ENCODE data around the gene STAU1. TPM values are rescaled to one million over a fixed set of nuclear protein-coding genes. Genes with fewer than 3 reads are reported as not detected.
A peak's percentile ranks its signal among the peaks of the same experiment; 100 is the strongest.
"Not testable (repeated sequence)": the region's sequence is repeated elsewhere in the genome, so short reads cannot be mapped to it uniquely, and the experiment has no call there.

STAU1 gene
- total RNA-seq, 1 experiment from 2014 or later: 45.7 TPM

- Histone ChIP-seq H3K36me3 (peaks cover 69% of the 10 kb centered on the region), H3K4me3 (no peak overlapping the region), H3K4me1 (replicated peaks) (no peaks in the 10 kb centered on the region), H3K27me3 (replicated peaks) (no peaks in the 10 kb centered on the region), H3K27ac (no peak overlapping the region), H3K9me3 (replicated peaks) (no peaks in the 10 kb centered on the region)
- no peak for DNase-seq (ENCODE audit: low read depth in 1 of 2, low spot score in 2 of 2)
Observed at GRCh38 chr20:49146442-49147225, 41.5 kb downstream of the STAU1 start.

GRCh38 chr20:49140834-49141233 lies 47.3 kb downstream of the STAU1 start:
- Histone ChIP-seq H3K36me3 (peaks cover 24% of the 10 kb centered on the region), H3K27ac (no peak overlapping the region), H3K4me3 (no peak overlapping the region), H3K4me1 (replicated peaks) (no peaks in the 10 kb centered on the region), H3K27me3 (replicated peaks) (no peaks in the 10 kb centered on the region), H3K9me3 (replicated peaks) (no peaks in the 10 kb centered on the region)
- no peak for DNase-seq (ENCODE audit: low read depth in 1 of 2, low spot score in 2 of 2)

GRCh38 chr20:49140411-49140810 lies 47.7 kb downstream of the STAU1 start:
- Histone ChIP-seq H3K36me3 (peaks cover 28% of the 10 kb centered on the region), H3K27ac (no peak overlapping the region), H3K4me3 (no peak overlapping the region), H3K27me3 (replicated peaks) (no peaks in the 10 kb centered on the region), H3K9me3 (replicated peaks) (no peaks in the 10 kb centered on the region), H3K4me1 (replicated peaks) (no peaks in the 10 kb centered on the region)
- no peak for DNase-seq (ENCODE audit: low read depth in 1 of 2, low spot score in 2 of 2)

GRCh38 chr20:49138431-49138830 lies 49.7 kb downstream of the STAU1 start:
- H3K27ac ChIP-seq: no peak overlapping the region
- no peaks in the 10 kb centered on the region for H3K9me3 ChIP-seq (replicated peaks)
- no peaks in the 10 kb centered on the region for H3K4me1 ChIP-seq (replicated peaks)
- H3K4me3 ChIP-seq: no peak overlapping the region
- H3K27me3 ChIP-seq (replicated peaks): no peaks in the 10 kb centered on the region
- H3K36me3 ChIP-seq: peaks cover 18% of the 10 kb centered on the region
- DNase-seq (ENCODE audit: low read depth in 1 of 2, low spot score in 2 of 2): no peak

GRCh38 chr20:49136817-49137571 lies 51.1 kb downstream of the STAU1 start:
- Histone ChIP-seq H3K4me3 (no peak overlapping the region), H3K27ac (no peak overlapping the region), H3K4me1 (replicated peaks) (no peaks in the 10 kb centered on the region), H3K27me3 (replicated peaks) (no peaks in the 10 kb centered on the region), H3K36me3 (peaks cover 17% of the 10 kb centered on the region), H3K9me3 (replicated peaks) (no peaks in the 10 kb centered on the region)
- no peak for DNase-seq (ENCODE audit: low read depth in 1 of 2, low spot score in 2 of 2)

GRCh38 chr20:49134797-49135196 lies 53.3 kb downstream of the STAU1 start:
- not testable (repeated sequence) for H3K9me3 ChIP-seq (replicated peaks); H3K27me3 ChIP-seq (replicated peaks); H3K4me3 ChIP-seq; DNase-seq (ENCODE audit: low read depth in 1 of 2, low spot score in 2 of 2); H3K4me1 ChIP-seq (replicated peaks); H3K27ac ChIP-seq
- H3K36me3 ChIP-seq: peaks cover 20% of the 10 kb centered on the region

- peaks cover 20% of the 10 kb centered on the region for H3K36me3 ChIP-seq
Observed at GRCh38 chr20:49133571-49133970, 54.6 kb downstream of the STAU1 start.

GRCh38 chr20:49132995-49133478 lies 55.1 kb downstream of the STAU1 start:
- DNase-seq (ENCODE audit: low read depth in 1 of 2, low spot score in 2 of 2): peak in 1 of 2 experiments; percentile 48
- Histone ChIP-seq H3K9me3 (replicated peaks) (no peaks in the 10 kb centered on the region), H3K4me3 (no peak overlapping the region), H3K36me3 (peaks cover 23% of the 10 kb centered on the region), H3K27ac (no peak overlapping the region), H3K27me3 (replicated peaks) (no peaks in the 10 kb centered on the region), H3K4me1 (replicated peaks) (no peaks in the 10 kb centered on the region)

More at GRCh38 chr20:49133571-49133970, 54.6 kb downstream of the STAU1 start:
- H3K4me1 ChIP-seq (replicated peaks): no peaks in the 10 kb centered on the region
- no peak overlapping the region for H3K27ac ChIP-seq
- no peak for DNase-seq (ENCODE audit: low read depth in 1 of 2, low spot score in 2 of 2)
- H3K9me3 ChIP-seq (replicated peaks): no peaks in the 10 kb centered on the region
- no peaks in the 10 kb centered on the region for H3K27me3 ChIP-seq (replicated peaks)
- no peak overlapping the region for H3K4me3 ChIP-seq

- Histone ChIP-seq H3K4me3 (no peak overlapping the region), H3K9me3 (replicated peaks) (no peaks in the 10 kb centered on the region), H3K4me1 (replicated peaks) (no peaks in the 10 kb centered on the region), H3K27ac (no peak overlapping the region), H3K27me3 (replicated peaks) (no peaks in the 10 kb centered on the region), H3K36me3 (peaks cover 52% of the 10 kb centered on the region)
- no peak for DNase-seq (ENCODE audit: low read depth in 1 of 2, low spot score in 2 of 2)
Observed at GRCh38 chr20:49123982-49124381, 64.2 kb downstream of the STAU1 start.

- no peaks in the 10 kb centered on the region for H3K9me3 ChIP-seq (replicated peaks)
- no peak for DNase-seq (ENCODE audit: low read depth in 1 of 2, low spot score in 2 of 2)
- no peaks in the 10 kb centered on the region for H3K27me3 ChIP-seq (replicated peaks)
- H3K4me3 ChIP-seq: no peak overlapping the region
- H3K27ac ChIP-seq: no peak overlapping the region
- peaks cover 58% of the 10 kb centered on the region for H3K36me3 ChIP-seq
- no peaks in the 10 kb centered on the region for H3K4me1 ChIP-seq (replicated peaks)
Observed at GRCh38 chr20:49122920-49123319, 65.2 kb downstream of the STAU1 start.

- H3K36me3 ChIP-seq: peaks cover 83% of the 10 kb centered on the region
- H3K9me3 ChIP-seq (replicated peaks): no peaks in the 10 kb centered on the region
- DNase-seq (ENCODE audit: low read depth in 1 of 2, low spot score in 2 of 2): no peak
- H3K4me3 ChIP-seq: no peak overlapping the region
- H3K27me3 ChIP-seq (replicated peaks): no peaks in the 10 kb centered on the region
- H3K27ac ChIP-seq: no peak overlapping the region
- no peaks in the 10 kb centered on the region for H3K4me1 ChIP-seq (replicated peaks)
Observed at GRCh38 chr20:49119988-49120387, 68.1 kb downstream of the STAU1 start.

GRCh38 chr20:49118307-49118706 lies 69.8 kb downstream of the STAU1 start:
- Histone ChIP-seq H3K4me3 (no peak overlapping the region), H3K27me3 (replicated peaks) (no peaks in the 10 kb centered on the region), H3K36me3 (peaks cover 83% of the 10 kb centered on the region), H3K9me3 (replicated peaks) (no peaks in the 10 kb centered on the region), H3K27ac (no peak overlapping the region), H3K4me1 (replicated peaks) (no peaks in the 10 kb centered on the region)
- DNase-seq (ENCODE audit: low read depth in 1 of 2, low spot score in 2 of 2): no peak

- DNase-seq (ENCODE audit: low read depth in 1 of 2, low spot score in 2 of 2): no peak
- Histone ChIP-seq H3K9me3 (replicated peaks) (no peaks in the 10 kb centered on the region), H3K4me3 (no peak overlapping the region), H3K27ac (no peak overlapping the region), H3K27me3 (replicated peaks) (no peaks in the 10 kb centered on the region), H3K36me3 (peaks cover 68% of the 10 kb centered on the region), H3K4me1 (replicated peaks) (no peaks in the 10 kb centered on the region)
Observed at GRCh38 chr20:49115564-49115963, 72.6 kb downstream of the STAU1 start.

- Histone ChIP-seq H3K27me3 (replicated peaks) (no peaks in the 10 kb centered on the region), H3K4me3 (no peak overlapping the region), H3K36me3 (peaks cover 42% of the 10 kb centered on the region), H3K4me1 (replicated peaks) (no peaks in the 10 kb centered on the region), H3K27ac (no peak overlapping the region), H3K9me3 (replicated peaks) (no peaks in the 10 kb centered on the region)
- DNase-seq (ENCODE audit: low read depth in 1 of 2, low spot score in 2 of 2): no peak
Observed at GRCh38 chr20:49112596-49113274, 75.4 kb downstream of the STAU1 start.

Measured in SJSA1 (cell line).